ENCODE data around the gene C1QTNF12. TPM values are rescaled to one million over a fixed set of nuclear protein-coding genes. Genes with fewer than 3 reads are reported as not detected.

Gene C1QTNF12
- total RNA-seq, 1 donor from 2014 or later = 0.50 TPM

DNA sequence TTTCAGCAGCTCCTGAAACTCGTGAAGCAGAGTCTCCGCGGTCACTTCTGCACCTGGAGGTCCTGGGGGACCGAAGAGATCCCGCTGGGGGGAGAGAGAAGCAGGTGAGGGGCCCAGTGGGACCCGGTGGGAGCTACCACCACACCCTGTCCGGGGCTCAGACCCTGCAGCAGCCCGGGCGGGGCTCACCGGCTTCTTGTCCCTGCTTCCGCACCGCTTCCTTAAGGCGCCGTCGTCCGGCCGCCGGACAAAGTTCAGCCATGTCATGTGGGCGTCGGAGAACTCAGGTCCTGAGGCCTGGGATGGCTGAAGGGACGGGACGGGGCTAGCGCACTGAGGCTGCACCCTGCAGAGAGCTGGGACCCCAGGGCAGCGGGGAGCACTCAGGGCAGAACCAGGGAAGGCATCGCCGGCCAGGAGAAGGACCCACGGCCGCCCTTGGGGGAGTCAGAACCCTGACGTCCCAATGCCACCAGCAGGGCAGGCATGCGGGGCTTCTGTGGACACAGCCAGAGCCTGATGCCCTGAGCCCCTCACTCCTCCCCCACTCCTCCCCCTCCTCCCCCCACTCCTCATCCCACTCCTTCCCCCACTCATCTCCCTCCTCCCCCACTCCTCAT lies 2.2 kb downstream of the C1QTNF12 start:
- no peak for ATAC-seq
- no peak for DNase-seq
- intact Hi-C loops (cut with micrococcal nuclease) = no loop called here

DNA sequence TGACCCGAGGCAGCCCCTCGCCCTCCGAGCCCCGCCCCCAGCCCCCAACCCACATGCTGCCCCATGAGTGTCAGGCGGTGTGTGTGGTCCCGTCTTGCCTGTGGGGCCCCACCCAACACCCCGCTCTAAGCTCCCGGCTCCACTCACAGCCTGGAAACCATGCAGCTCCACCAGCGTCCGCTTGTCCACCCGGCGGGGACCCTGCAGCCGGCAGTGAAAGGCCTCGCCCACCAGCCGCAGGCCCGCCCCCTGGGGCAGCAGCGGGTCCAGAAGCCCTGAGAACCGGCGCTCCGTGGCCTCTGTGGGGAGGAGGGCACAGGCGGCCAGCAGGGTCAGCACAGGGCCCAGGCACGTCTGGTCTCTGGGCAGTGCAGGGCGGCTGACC lies 2.7 kb downstream of the C1QTNF12 start:
- intact Hi-C loops (cut with micrococcal nuclease) = no loop called here

DNA sequence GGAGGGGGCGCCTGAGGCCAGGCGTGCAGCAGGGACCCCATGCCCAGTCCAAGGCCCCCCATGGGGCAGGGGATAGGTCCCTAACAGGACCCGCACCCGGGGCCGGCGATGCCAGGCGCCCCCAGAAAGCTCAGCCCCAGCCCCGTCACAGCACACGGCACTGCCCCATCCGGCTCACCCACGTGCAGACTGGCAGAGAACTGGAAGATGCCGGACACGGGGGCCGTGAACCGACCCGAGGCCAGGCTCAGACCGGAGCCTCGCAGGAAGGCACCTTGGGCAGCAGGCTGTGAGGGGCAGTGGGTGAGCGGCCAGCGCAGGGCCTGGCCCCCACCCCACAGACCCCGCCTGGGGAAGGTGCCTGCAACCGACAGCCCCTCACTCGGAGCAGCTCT lies 3.3 kb downstream of the C1QTNF12 start:
- intact Hi-C loops (cut with micrococcal nuclease) = no loop called here
- no peak for DNase-seq
- ATAC-seq = no peak

More for the DNA sequence above, 2.7 kb downstream of the C1QTNF12 start:
- ATAC-seq = no peak
- DNase-seq = no peak

DNA sequence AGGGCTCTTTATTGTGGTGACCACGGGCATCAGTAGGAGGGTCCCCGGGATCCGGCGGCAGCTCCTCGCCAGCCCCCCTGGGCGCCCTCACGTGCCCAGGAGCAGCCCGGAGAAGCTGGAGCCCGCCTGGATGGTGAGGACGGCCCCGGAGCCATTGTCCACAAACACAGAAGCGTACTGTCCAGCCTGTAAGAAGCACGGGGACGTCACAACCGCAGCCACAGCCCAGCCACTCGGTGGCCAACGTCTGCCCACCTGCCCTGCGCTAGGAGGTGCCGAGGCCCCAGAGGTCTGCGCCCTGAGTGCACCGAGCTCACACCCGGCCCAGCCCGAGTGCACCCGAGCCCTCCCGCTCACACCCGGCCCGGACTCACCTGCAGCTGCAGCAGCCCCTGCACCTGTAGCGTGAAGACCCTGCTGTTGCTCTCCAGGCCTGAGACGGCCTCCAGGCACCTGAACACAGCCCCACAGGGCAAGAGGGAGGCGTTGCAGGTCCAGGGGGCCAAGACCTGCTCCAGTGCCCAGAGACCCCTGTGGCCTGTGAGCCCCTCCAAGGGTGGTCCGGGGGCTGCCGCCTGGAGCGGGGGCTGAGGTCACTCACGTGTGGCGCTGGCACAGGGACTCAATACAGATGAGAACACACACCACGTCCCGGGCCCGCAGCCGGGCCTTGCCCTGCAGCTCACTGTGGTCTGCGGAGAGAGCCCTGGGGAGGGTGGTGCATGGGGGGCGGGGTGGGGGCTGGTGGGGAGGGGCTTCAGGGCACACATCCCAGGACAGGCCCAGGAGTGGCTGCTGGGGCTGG lies 3.9 kb downstream of the C1QTNF12 start:
- intact Hi-C loops (cut with micrococcal nuclease) = no loop called here
- DNase-seq (no peak), ATAC-seq (no peak)

DNA sequence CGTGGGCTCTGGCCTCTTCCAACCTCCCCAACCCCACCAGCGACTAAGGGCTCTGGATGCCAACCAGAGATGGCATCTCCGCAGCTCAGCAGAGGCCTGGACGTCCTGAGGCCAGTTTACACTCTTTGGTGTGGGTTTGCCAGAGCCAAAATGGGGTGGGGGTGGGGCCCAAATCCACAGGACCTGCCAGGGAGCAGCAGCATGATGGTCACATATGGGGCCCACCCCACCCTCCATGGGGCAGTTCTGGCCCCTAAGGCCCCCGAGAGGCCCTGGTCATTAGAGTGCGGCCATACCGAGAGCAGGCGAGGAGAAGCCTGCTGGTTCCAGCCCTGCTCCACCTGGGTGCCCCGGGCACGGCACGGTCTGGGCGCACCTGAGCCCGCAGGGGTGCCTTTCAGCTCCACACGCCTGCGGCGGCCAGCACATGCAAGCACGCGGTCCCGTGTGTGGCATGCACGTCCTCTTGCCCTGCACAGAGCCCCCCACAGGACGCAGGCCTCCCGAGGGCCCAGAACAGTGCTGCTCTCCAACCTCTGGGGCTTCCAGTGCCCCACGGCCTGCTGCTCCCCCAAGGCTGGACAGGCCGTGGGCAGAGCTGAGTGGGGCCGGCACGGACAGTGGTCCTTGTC lies 4.8 kb downstream of the C1QTNF12 start:
- intact Hi-C loops (cut with micrococcal nuclease) = no loop called here
- ATAC-seq = no peak
- no peak for DNase-seq

DNA sequence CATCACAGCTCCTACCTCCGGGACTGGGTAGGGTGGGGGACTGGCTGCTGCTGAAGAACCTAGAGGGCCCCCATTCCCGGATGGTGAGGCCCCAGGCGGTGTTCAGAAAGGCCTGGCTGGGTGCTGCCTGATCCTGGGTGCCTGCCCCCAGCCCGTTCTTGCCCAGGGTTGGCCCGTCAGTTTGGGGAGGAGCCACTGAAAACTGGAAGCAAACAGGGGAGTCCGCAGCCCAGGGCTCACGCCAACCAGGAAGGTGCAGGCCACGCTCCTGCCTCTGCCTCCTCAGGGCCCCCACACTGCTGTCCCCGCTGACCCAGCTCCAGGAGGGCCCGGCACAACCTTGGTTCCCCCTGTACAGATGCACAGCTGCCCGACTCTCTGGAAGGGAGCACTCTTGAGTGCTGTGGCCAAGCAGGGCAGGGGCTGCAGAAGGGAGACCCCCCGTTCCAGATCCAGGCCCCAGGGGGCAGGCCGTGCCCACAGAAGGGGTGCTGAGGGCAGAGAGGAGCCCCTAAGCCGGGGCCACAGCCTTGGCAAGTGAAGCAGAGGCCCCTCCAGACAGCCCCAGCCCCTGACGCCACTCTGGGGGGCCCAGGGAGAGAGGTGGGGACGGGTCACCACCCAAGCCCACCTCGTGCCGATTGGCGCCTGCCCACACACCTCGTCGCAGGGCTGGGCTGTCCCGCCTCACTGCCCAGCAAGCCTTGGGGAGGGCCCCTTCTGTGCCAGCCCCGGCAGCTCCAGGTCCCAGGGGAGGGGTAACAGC lies 5.5 kb downstream of the C1QTNF12 start:
- ATAC-seq (no peak), DNase-seq (no peak)
- intact Hi-C loops (cut with micrococcal nuclease) = no loop called here

DNA sequence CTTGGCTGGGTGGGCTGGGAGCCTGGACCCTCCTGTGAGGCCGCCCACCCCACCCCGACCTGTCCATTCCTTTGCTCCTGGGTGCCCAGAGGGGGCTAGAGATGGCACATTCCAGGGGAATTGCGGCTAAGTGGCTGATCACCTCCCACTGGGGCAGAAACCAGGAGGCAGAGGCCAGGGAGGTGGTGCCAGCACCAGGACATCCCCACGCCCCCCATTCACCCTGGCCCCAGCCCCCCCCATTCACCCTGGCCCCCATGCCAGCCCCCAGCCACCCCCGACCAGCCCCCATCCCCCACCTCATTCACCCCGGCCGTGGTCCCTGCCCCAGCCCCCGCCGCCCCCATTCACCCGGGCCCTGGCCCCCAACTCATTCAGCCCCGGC lies 6.2 kb downstream of the C1QTNF12 start:
- intact Hi-C loops (cut with micrococcal nuclease) = no loop called here
- ATAC-seq = no peak

DNA sequence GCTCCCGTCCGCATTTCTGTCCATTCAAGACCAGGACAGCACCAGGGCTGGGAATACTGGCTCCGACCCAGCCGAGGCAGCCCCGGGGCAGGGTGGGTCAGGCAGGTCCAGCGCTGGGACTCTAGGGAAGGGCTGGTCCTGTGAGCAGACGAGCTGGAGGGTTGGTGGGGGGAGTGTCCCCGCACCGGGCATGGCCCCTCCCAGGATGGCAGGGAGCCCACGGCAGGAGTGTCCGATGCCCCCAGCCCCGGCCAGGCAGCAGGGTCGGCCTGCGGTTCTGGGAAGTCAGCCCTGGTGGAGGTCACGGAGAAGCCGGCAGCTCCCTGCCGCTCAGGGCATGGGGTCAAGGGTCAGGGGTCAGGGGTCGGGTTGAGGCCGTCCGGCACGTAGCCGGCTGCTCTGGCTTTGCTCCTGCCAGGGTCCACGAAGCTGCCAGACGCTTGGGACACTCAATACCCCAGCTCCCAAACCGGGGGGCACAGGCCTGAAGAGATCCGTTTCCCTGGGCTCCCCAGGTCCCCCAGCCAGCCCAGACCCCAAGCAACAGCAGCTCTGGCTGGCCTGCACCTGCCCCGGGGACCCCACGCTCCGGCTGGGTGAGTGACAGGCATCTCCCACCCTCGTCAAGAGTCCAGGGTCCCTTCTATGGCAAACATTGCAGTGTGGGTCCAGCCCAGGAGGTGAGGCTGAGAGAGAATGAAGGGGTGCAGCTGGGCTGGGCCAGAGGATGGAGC lies 6.7 kb downstream of the C1QTNF12 start:
- ATAC-seq = no peak
- DNase-seq = no peak
- intact Hi-C loops (cut with micrococcal nuclease) = no loop called here

More for the DNA sequence above, 6.2 kb downstream of the C1QTNF12 start:
- DNase-seq = no peak

DNA sequence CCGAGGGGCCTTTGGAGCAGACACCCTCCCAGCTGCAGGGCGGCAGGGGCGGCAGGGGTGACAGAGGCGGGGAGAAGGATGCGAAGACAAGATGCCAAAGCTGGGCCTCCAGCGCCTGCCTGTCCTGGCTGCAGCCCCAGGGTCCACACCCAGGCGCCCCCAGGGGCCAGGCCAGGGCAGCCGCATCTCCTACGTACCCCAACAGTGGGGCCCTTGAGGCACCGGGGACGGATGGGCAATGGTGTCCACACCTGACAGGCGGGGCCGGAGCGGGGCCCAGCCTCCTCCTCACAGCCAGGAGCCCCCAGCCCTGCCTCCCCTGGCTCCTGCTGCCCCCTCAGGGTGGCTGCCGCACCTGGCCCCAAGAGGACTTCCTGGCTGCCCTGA lies 7.3 kb downstream of the C1QTNF12 start:
- ATAC-seq (no peak), DNase-seq (no peak)
- intact Hi-C loops (cut with micrococcal nuclease) = no loop called here

DNA sequence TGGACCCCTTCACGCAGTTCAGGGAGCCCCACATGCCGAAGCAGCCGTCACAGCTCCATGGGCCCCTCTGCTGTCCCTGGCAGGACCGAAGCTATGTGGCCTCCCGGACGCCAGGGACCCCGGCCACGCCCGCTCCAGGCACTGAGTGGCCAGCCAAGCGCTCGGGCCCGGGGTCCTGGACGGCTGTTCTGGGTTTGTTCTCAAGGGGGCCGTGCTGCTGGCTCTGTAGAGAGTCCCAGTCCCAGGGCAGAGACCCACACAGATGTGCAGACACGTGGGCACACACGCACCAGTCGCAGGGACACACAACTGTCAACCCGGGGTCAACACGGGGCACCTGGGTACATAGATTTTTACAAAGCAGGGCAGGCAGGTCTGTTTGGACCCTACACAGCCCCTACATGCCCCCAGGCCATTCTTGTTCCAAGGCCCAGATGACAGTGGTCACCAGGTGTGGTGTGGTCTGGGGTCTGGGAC lies 7.8 kb downstream of the C1QTNF12 start:
- DNase-seq (no peak), ATAC-seq (no peak)
- intact Hi-C loops (cut with micrococcal nuclease) = no loop called here

DNA sequence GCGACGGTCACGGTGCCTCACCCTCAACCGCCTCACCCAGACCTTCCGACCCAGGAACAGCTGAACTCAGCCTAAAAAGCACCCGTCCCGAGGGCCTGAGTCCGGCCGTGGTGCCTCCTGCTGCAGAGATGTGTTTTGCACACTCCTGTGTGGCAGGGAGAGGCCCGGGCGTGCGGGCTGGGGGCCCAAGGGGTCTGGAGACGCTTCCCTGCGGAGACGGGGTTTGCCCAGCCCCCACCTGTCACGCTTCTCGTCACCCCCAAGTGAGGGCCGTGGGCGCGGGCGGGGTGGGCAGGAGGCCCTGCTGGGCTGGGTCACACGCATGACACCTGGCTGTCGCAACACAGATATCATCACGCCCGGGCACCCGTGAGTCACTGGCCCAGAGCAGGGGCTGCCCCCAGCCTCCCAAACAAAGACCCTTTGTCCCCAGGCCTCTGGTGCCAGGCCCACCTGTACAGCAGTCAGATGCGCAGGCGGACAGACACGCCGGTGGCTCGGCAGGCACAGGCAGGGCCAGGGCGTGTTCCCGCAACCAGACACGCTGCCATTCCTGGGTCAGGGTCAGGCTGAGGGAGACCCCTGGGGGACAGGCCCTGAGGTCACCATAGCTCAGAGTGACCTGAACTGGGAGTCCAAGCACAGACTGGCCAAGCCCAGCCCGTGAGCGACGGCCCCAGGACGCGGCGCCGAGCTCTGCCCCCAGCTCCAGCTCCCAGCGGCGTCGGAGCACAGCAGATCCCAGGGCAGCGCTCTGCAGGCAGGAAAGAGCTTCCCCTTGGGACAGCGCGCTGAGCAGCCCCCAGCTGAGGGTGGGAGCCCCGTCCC lies 8.4 kb downstream of the C1QTNF12 start:
- intact Hi-C loops (cut with micrococcal nuclease) = no loop called here
- no peak for DNase-seq
- ATAC-seq = no peak

DNA sequence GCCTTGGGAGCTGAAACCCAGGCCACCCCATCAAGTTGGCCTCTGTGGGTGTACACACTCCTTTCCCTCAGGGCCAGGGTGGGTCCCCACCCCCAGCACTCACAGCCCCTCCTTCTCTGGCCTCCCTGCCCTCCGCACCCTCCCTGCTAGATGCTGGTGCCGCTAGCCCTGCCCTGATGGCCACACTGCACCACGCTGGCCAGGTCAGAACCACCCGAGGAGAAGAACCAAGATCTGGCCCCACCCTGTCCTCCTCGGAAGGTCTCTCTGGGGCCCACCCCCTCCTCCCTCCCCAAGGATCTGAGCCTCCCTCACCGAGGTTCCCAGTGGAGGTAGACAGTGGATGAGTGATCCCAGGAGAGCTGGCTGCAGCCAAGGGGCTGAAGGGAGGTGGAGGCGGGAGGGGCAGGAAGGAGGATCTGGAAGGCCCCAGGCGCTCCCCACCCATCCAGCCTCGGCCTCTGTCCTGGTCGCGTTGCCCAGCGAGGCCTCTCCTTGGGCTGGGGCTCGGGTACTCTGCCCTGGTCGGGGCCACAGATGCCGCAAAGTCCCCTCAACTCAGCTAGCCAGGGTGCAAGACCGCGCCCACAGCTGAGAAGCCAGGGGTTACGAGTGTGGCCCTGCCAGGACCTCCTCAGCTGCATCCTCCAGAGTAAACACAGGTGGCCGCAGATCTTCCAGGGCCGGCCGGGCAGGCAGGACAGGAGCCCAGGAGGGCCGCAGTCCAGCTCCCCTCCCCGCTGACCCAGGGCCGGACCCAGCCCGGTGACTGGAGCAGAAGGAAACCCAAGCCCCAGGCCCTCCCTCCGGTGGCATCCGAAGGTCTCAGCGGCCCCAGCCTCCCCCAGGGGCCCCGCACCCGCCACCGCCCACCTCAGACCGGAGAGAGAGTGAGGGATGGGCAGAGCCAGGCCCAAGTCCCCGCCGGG lies 9.3 kb downstream of the C1QTNF12 start:
- no peak for ATAC-seq
- DNase-seq = no peak
- intact Hi-C loops (cut with micrococcal nuclease) = no loop called here

DNA sequence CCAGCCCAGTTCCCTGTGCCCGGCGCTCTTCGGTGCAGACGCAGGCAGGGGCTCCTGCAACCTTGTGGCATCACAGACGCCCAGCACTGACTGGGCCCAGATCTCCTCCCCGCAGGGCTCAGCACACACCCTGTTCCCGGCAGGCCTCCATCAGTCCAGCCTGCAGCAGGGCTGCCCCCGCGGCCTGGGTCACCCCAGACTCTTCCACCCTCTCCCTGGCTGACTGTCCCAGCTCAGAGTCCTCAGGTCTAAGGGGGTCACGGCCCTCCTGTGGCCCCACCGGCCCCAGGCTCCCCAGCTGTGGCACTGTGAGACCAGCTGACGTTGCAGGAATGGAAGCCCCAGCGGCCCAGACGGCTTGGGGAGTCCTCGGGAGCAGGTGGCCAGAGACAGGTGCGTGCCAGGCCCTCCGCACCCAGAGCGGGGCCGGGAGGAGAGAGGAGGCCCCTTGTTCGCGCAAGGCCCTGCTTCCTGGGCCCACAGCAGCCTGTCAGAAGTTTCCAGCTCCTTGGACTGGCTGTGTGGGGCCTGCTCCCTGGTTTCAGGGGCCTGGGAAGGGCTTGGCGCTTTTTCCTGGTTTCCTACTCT lies 10.3 kb downstream of the C1QTNF12 start:
- ATAC-seq (no peak), DNase-seq (no peak)
- intact Hi-C loops (cut with micrococcal nuclease) = no loop called here

DNA sequence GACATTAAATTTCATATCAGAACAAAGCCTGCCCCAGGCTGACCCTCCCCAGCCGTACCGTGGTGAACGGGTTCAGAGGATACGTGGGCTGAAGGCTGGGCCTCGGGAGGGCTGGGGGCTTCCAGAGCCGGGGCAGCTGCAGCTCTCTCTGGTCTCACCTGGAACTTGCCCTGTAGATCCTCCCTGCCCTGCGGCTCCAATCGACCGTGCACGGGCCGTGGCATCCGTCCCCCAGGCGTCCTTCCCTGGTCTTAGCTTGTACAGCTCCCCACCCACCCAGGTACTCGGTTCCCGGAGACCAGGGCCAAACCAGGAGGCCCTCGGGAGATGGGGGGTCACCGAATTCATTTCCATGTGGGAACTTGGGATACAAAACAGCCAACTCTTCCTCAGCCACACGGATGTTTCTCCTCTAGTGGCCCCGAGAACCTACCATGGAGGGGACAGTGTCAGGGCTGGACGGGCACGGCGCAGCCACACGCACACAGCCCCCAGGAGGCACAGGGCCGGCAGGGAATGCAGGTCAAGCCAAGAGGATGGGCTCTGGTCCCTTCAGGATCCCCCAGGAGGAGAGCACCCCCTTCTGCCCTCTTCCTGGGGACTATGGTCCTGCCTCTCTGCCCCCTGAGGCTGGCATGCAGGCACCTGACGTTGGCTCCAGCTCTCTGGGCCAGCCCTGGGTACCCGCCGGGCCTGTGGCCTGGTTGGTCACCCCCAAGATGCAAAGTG lies 11.3 kb downstream of the C1QTNF12 start:
- intact Hi-C loops (cut with micrococcal nuclease) = no loop called here

DNA sequence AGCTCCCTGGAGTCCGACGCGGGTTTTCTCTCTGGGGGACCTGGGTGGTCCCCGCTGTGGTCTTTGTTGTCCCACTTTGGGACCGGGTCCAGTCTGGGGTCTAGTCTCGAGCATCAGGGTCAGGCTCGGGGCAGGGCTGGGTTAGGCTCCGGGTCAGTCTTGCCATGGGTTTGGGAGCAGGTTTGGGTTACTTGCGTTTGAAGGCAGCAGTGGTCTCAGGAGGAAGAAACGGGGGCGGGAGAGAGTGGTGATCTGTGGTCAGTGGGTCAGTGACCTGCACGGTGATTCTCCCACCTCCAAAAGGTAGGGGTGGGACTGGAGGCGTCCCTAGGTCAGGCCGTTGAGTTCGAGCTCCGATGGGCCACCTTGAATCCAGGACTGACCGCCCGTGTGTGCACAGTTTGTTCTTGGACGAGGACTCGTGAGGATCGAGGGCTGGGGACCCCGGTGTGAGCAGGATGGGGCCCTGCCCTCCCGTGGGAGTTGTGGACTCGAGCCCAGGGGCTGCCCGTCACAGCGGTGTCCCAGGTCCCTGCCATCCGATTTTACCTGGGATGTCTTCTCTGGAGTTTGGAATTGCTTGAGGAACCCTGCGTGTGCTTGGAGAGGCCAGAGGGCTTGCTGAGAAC lies 12.2 kb downstream of the C1QTNF12 start:
- intact Hi-C loops (cut with micrococcal nuclease) = no loop called here
- DNase-seq (no peak), ATAC-seq (no peak)

More for the DNA sequence above, 11.3 kb downstream of the C1QTNF12 start:
- DNase-seq (no peak), ATAC-seq (no peak)

DNA sequence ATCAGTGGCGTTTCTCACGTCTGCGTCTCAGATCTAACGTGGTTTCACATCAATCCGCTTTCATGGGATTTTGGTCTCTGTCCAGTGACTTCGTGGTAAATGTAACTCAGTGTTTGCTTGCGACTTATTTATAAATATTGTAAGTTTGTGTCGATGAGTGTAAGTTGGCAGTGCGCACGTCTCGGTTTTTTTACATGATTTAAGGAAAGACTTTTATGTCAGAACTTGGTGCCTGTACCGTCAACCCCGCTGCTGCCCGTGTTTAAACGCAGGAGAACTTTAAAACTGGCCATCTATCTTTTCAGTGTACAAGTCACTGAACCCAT lies 13.0 kb downstream of the C1QTNF12 start:
- ATAC-seq (no peak), DNase-seq (no peak)
- intact Hi-C loops (cut with micrococcal nuclease) = no loop called here

Measured in left ventricle myocardium superior (tissue), 1 donor.